BLaER1 treated with 17β-estradiol and CSF1 and Interleukin-3, amounts not matched to agents 10 nM and 100 nM (cell line): ENCODE measurements around the gene NDUFB11.

Experiments used
- H3K27ac ChIP-seq, 11 experiments: shearing (Covaris generic); formaldehyde crosslinking; 2 replicates each; pipeline ENCODE4 v1.8.1; 2022
- H3K27me3 ChIP-seq, 11 experiments: shearing (Covaris generic); formaldehyde crosslinking; 2 replicates each; pipeline ENCODE4 v1.8.1; 2022
- H3K36me3 ChIP-seq, 11 experiments: shearing (Covaris generic); formaldehyde crosslinking; 2 replicates each; pipeline ENCODE4 v1.8.1; 2022
- H3K4me1 ChIP-seq, 10 experiments: shearing (Covaris generic); formaldehyde crosslinking; 2 replicates each; pipeline ENCODE4 v1.8.1; 2022
- H3K4me2 ChIP-seq, 11 experiments: shearing (Covaris generic); formaldehyde crosslinking; 2 replicates each; pipeline ENCODE4 v1.8.1; 2022
- H3K4me3 ChIP-seq, 10 experiments: shearing (Covaris generic); formaldehyde crosslinking; 2 replicates each; pipeline ENCODE4 v1.8.1; 2022
- H3K9ac ChIP-seq, 11 experiments: shearing (Covaris generic); formaldehyde crosslinking; 2 replicates each; pipeline ENCODE4 v1.8.1; 2022
- H3K9me3 ChIP-seq, 11 experiments: shearing (Covaris generic); formaldehyde crosslinking; replicated peaks in 1 of 11; 2 replicates each; pipeline ENCODE4 v1.8.1; 2022
- H4K20me1 ChIP-seq, 11 experiments: shearing (Covaris generic); formaldehyde crosslinking; 2 replicates each; pipeline ENCODE4 v1.8.1; 2022
- Cebpa-rat ChIP-seq, 11 experiments: shearing (Covaris generic); IDR thresholded peaks; 2 replicates each; pipeline ENCODE4 v1.8.1; 2022

Gene NDUFB11

DNA sequence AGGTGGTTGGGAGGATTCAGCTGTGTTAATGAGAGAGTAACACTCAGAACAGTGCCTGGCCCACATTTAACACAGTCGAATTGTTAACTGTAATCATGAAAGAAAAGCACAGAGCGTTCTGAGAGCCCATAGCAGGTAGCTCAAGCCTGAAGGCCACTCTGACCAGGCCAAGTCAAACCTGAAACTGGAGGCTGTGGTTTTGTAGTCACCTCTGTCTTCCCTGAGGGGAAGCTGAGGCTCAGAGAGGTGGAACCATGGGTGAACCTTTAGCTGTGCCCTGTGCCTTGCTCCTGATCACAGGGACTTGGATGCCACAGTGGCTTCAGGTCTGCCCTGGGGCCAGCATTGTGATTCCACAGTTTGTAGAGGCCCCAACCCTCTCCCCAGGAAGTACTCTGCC, 32.6 kb upstream of the NDUFB11 start:
- Histone ChIP-seq H3K27ac (no peak overlapping the region), H4K20me1 (peaks cover 0 to 87% (median 46%) of the 10 kb centered on the region in 11 experiments; a peak in 18 of 22 replicates), H3K27me3 (peaks cover 58 to 96% (median 83%) of the 10 kb centered on the region in 11 experiments), H3K9me3 (no peaks in the 10 kb centered on the region), H3K4me3 (no peak overlapping the region), H3K4me2 (no peak overlapping the region), H3K9ac (no peak overlapping the region), H3K4me1 (no peaks in the 10 kb centered on the region), H3K36me3 (peaks cover 62 to 92% (median 80%) of the 10 kb centered on the region in 11 experiments)
- no peak for TF ChIP-seq Cebpa-rat (IDR thresholded peaks at IDR 0.05)

DNA sequence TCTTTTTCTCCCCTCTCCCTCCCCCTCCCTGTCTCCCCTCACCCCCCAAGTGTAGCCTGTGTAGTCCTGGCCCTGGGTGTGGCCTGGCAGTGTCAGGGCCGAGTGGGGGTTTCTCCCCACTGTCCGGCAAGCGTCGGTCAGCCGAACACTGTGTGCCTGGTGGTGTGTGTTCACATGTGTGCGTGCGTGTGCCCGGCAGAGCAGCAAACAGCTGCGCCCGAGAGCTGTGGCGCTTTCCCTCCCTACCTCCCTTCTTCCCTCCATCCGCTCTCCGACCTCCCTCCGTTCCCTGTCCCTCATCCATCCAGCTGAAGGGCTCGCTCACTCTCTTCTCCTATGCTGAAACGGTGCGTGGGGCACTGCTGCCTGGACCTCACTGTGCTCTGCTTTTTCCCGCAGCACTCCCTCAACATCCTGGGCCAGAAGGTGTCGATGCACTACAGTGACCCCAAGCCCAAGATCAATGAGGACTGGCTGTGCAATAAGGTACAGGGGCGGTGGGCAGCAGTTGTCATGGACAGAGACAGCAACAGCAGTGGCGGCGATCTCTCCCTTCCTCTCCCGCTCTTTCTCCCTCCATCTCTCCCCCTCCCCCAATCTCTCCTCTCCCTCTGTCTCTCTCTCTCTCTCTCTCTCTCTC, 31.7 kb upstream of the NDUFB11 start:
- Histone ChIP-seq H3K4me2 (no peak overlapping the region), H3K9me3 (no peaks in the 10 kb centered on the region), H3K9ac (no peak overlapping the region), H3K27ac (no peak overlapping the region), H3K4me3 (no peak overlapping the region), H4K20me1 (peaks cover 3 to 87% (median 49%) of the 10 kb centered on the region in 11 experiments; a peak in 18 of 22 replicates), H3K4me1 (no peaks in the 10 kb centered on the region), H3K27me3 (peaks cover 57 to 96% (median 82%) of the 10 kb centered on the region in 11 experiments), H3K36me3 (peaks cover 62 to 91% (median 80%) of the 10 kb centered on the region in 11 experiments)
- no peak for TF ChIP-seq Cebpa-rat (IDR thresholded peaks at IDR 0.05)

DNA sequence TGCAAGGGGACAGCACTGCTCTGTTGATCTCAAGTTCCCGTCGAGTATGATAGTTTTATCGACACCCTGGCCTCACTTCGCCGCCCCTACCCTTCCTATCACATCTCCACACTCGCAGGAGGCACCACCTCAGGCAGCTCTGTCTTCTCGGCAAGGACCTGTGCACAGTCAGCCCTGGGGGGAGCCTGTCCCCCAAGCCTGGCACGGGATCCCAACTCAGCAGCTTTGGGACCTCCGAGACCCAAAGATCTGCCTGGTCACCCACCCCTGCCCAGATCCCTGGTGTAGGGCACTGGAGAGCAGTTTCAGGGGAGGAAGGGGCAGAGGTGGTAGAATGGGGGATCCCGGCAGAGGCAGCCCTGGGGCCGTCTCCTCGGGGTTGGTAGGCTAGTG, 31.1 kb upstream of the NDUFB11 start:
- no peak overlapping the region for H3K4me2 ChIP-seq
- peaks cover 61 to 93% (median 83%) of the 10 kb centered on the region in 11 experiments for H3K36me3 ChIP-seq
- H3K27ac ChIP-seq: no peak overlapping the region
- H3K27me3 ChIP-seq: peaks cover 58 to 97% (median 85%) of the 10 kb centered on the region in 11 experiments
- no peak overlapping the region for H3K9ac ChIP-seq
- no peaks in the 10 kb centered on the region for H3K9me3 ChIP-seq
- peaks cover 4 to 91% (median 55%) of the 10 kb centered on the region in 11 experiments; a peak in 18 of 22 replicates for H4K20me1 ChIP-seq
- H3K4me1 ChIP-seq: no peaks in the 10 kb centered on the region
- H3K4me3 ChIP-seq: no peak overlapping the region
- no peak for TF ChIP-seq Cebpa-rat (IDR thresholded peaks at IDR 0.05)

DNA sequence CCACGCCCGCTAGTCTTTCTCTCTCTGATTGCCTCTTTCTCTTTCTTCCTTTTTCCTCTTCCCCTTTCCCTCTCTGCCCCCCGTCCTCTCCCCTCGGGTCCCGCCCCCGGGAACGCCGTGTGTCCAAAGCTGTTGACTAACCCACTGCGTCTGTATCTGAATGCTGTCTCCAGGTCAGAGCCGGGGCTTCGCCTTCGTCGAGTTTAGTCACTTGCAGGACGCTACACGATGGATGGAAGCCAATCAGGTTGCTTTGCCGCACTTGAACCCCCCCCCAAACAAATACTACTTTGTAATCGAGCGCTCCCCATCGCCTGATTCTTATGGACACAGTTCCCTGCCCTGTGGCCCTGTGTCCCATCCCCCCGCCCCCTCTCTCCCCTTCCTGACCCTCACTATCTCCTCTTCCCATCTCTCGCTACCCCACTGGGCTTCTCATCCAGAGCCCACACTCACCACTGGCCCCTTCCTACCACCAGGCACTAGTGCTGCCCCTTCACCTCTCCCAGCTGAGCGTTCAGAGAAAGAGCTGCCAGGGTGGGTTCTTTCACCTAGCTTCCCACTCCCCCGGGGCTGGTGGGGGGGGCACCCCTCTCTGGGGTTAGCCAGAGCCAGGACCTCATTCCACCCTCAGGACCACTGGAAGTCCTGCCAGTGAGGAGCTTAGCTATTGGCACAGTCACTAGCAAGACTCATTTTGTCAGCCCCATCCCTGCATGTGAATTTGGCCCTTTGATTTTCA, 30.5 kb upstream of the NDUFB11 start:
- Histone ChIP-seq H3K4me2 (no peak overlapping the region), H3K4me3 (no peak overlapping the region), H3K9me3 (no peaks in the 10 kb centered on the region), H3K36me3 (peaks cover 66 to 95% (median 88%) of the 10 kb centered on the region in 11 experiments), H3K4me1 (no peaks in the 10 kb centered on the region), H3K9ac (no peak overlapping the region), H3K27ac (no peak overlapping the region), H4K20me1 (peaks cover 10 to 96% (median 61%) of the 10 kb centered on the region in 11 experiments; a peak in 20 of 22 replicates), H3K27me3 (peaks cover 58 to 98% (median 90%) of the 10 kb centered on the region in 11 experiments)
- no peak for TF ChIP-seq Cebpa-rat (IDR thresholded peaks at IDR 0.05)

DNA sequence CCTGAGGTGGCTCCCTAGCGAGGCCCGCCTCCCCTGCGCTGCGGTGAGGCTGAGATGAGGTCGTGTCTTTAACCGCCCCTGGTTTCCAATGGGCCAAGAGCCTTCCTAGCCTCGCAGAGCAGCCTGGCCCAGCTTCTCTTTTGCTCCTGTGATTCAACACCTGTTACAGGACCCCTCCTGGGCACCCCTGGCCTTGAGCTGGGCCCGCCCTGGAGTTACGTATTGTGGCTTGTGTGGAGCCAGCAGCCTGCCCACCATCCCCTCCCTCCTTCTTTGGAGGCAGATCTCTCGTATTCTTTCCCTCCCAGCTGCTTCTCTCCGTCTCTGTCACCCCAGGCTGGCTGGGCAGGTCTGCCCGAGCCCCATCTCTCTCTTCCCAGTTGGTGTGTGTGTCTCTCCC, 29.9 kb upstream of the NDUFB11 start:
- H3K4me3 ChIP-seq: no peak overlapping the region
- H3K4me1 ChIP-seq: no peaks in the 10 kb centered on the region
- H4K20me1 ChIP-seq: peaks cover 14 to 96% (median 62%) of the 10 kb centered on the region in 11 experiments; a peak in 20 of 22 replicates
- no peaks in the 10 kb centered on the region for H3K9me3 ChIP-seq
- H3K27ac ChIP-seq: no peak overlapping the region
- peaks cover 55 to 98% (median 87%) of the 10 kb centered on the region in 11 experiments for H3K27me3 ChIP-seq
- H3K9ac ChIP-seq: no peak overlapping the region
- TF ChIP-seq Cebpa-rat (IDR thresholded peaks at IDR 0.05): no peak
- H3K36me3 ChIP-seq: peaks cover 68 to 95% (median 89%) of the 10 kb centered on the region in 11 experiments
- H3K4me2 ChIP-seq: no peak overlapping the region

DNA sequence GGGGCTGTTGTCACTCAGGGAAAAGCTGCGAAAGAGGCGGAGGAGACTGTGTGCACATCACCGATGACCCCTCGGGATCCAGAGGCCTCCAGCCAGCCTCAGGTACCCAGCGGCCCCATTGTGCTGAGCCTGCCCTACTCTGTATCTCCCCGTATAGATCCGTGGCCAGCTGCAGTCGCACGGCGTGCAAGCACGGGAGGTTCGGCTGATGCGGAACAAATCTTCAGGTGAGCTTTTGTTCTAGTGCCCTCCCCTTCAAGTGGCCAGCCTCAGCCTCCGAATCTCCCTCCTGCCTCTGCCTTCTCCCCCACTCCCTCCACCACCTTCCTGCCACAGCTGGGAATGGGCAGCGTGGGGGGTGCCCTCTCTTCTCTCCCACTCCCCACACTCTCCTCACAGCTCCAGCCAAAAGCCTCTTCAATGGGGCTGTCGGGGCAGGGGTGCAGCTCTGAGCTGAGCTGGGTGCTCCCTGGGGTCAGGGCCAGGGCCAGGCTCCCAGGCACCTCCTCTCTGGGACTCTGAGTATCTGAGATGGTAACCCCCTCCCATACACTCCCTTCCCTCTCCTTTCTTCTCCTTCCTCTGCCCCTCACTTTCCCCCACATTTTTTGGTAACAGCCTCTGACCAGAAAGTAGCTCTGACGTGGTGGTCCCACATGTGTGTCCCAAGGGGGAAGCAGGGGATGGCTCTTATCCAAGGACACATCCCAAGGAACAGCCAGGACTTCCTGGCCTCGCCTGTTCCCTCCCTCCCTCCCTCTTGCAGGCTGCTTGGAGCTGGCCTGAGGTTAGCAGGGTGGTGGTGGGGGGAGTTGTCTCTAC, 28.7 kb upstream of the NDUFB11 start:
- Histone ChIP-seq H3K4me2 (no peak overlapping the region), H3K9me3 (no peaks in the 10 kb centered on the region), H3K27me3 (peaks cover 44 to 98% (median 82%) of the 10 kb centered on the region in 11 experiments), H3K4me3 (no peak overlapping the region), H3K4me1 (no peaks in the 10 kb centered on the region), H3K27ac (no peak overlapping the region), H3K36me3 (peaks cover 64 to 95% (median 85%) of the 10 kb centered on the region in 11 experiments), H3K9ac (no peak overlapping the region), H4K20me1 (peaks cover 26 to 96% (median 67%) of the 10 kb centered on the region in 11 experiments; a peak in 21 of 22 replicates)
- no peak for TF ChIP-seq Cebpa-rat (IDR thresholded peaks at IDR 0.05)

DNA sequence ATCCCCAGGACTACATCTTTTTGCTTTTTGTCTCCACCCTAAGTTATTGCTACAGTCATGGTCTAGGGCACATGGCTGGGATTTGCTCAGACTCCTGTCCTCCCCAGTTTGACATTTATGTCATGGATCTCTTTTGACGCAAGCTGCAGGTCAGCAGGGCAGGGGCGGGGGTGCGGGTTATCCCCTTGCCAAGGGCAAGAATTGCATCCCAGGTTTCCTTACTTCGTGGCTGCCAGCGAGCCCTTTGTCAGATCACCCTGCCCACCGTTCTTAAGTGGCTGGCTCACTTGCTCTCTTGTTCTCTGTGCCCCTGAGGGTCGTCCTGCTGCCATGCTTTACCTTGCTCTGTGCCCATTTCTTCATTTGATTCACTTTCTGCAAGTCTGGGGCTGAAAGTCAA, 28.0 kb upstream of the NDUFB11 start:
- H3K36me3 ChIP-seq: peaks cover 60 to 89% (median 79%) of the 10 kb centered on the region in 11 experiments
- TF ChIP-seq Cebpa-rat (IDR thresholded peaks at IDR 0.05): no peak
- no peaks in the 10 kb centered on the region for H3K9me3 ChIP-seq
- no peak overlapping the region for H3K27ac ChIP-seq
- H3K4me2 ChIP-seq: no peak overlapping the region
- H3K4me3 ChIP-seq: no peak overlapping the region
- H4K20me1 ChIP-seq: peaks cover 33 to 93% (median 67%) of the 10 kb centered on the region in 11 experiments; a peak in 21 of 22 replicates
- peaks cover 39 to 95% (median 76%) of the 10 kb centered on the region in 11 experiments for H3K27me3 ChIP-seq
- H3K4me1 ChIP-seq: no peaks in the 10 kb centered on the region
- no peak overlapping the region for H3K9ac ChIP-seq

DNA sequence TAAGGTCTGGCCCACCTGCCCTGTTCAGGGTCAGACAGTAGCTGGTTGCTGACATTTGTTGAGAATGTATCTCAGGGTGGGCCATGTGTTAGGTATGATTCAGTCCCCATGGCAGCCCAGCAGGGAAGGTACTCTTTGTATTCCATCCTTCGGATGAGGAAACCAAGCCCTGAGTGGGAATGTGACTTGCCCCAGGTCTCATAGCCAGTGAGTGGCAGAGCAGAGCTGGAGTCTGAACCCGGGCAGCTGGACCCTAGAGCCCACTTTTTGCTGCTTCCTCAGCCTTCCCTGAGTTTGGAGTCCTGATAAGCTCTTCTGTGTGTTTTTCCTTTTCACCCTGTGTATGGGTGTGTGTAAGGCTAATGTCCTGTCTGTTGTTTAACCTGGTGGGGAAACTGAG, 27.5 kb upstream of the NDUFB11 start:
- Histone ChIP-seq H3K4me2 (no peak overlapping the region), H3K27ac (no peak overlapping the region), H3K9me3 (no peaks in the 10 kb centered on the region), H3K4me1 (no peaks in the 10 kb centered on the region), H4K20me1 (peaks cover 36 to 91% (median 61%) of the 10 kb centered on the region in 11 experiments; a peak in 21 of 22 replicates), H3K27me3 (peaks cover 34 to 89% (median 70%) of the 10 kb centered on the region in 11 experiments; a peak in 21 of 22 replicates), H3K4me3 (no peak overlapping the region), H3K9ac (no peak overlapping the region), H3K36me3 (peaks cover 54 to 83% (median 74%) of the 10 kb centered on the region in 11 experiments)
- TF ChIP-seq Cebpa-rat (IDR thresholded peaks at IDR 0.05): no peak
